Heart left ventricle (tissue), 13 donors: ENCODE data around the gene GARS1.

Experiments used
- CTCF ChIP-seq, 12 donors: fragments of 200-600 bp; sonication (generic) in 4 of 12; IDR thresholded peaks; one replicate each; pipeline versions ENCODE4 v1.5.0 to v1.8.0; 2018 to 2022; ENCODE audit warnings: antibody characterized with exemption in 12 of 12, mild to moderate bottlenecking in 5 of 12
- POLR2A ChIP-seq, 2 donors: fragments of 450-650 bp; IDR thresholded peaks; one replicate each; pipeline ENCODE4 v1.6.1; 2017; ENCODE audit warnings: antibody characterized with exemption in 2 of 2, mild to moderate bottlenecking in 2 of 2, moderate library complexity in 2 of 2
- donor health status: ischemic (EF 13 %, LVEDD 7.1; RV severe dilation, severe dysfunction).
- donor health status: DM: no; HTN: yes; CAD: no.
- donor health status: DM: no; HTN: no; CAD: no.
- donor health status: ischemic (EF 25% LVEDD 6.9; RV normal size, moderate dysfunction).
- donor health status: ischemic (EF 25% LVEDD 5.7; RV mildly dilated, moderate dysfunction).
- donor health status: ischemic (EF 35%, LVEDD 5.7; RV mildly dilated, moderate dysfunction).
- donor health status: nonischemic (EF 11% LVEDD 7.7; RV severe dilation, severe dysfunction).
- donor health status: DM: yes; HTN: yes; CAD: no.
- donor health status: PGD.
- donor health status: ischemic (EF 29% LVEDD 5.4; RV normal size, mild dysfunction).
- donor health status: nonischemic (EF 23%, LVEDD 6.1; RV moderate dilation, normal function).

GRCh38 chr7:30674420-30674819 is 79.7 kb downstream of the GARS1 start:
- no peak for TF ChIP-seq POLR2A (IDR thresholded peaks at IDR 0.05)
- TF ChIP-seq CTCF (IDR thresholded peaks at IDR 0.05) = no peak
